ENCODE results near the gene TRAM2.

The TRAM2 gene

DNA sequence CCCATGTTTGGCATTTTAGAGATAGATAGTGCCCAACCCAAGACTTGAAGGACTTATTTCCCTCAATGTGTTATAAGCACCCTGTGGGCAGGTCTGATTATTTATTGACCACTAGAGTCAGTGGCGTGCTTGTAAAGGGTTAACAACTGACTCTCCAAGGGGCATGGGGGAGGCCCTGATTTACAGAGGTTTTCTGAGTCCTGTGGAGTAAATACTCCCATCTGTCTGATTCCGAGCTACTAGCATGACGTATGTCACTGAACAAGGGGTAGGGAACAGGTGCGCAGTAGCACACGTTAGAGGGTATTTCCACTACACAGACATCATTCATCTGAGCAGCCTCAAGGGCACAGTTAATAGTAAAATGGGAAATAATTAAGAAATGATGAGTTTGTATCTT, 17.4 kb upstream of the TRAM2 start:
- DNase-seq (ENCODE audit: low spot score) = no peak

DNA sequence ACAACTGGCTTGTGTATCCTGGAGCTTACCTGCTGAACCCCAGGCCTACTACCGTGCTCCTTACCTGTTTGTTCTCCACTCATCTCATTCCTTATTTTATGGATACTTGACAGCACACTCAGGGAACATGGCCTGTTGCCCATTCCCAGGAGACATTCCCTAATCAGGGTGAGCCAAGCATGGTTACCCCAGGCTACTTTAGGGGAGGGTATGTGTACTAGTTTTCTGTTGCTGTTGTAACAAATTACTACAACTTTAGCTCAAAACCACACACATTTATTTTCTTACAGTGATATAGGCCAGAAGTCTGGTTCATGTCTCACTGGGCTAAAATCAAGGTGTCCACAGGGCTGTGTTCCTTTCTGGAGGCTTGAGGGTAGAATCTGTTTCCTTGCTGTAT, 15.0 kb upstream of the TRAM2 start:
- DNase-seq (ENCODE audit: low spot score) = no peak

DNA sequence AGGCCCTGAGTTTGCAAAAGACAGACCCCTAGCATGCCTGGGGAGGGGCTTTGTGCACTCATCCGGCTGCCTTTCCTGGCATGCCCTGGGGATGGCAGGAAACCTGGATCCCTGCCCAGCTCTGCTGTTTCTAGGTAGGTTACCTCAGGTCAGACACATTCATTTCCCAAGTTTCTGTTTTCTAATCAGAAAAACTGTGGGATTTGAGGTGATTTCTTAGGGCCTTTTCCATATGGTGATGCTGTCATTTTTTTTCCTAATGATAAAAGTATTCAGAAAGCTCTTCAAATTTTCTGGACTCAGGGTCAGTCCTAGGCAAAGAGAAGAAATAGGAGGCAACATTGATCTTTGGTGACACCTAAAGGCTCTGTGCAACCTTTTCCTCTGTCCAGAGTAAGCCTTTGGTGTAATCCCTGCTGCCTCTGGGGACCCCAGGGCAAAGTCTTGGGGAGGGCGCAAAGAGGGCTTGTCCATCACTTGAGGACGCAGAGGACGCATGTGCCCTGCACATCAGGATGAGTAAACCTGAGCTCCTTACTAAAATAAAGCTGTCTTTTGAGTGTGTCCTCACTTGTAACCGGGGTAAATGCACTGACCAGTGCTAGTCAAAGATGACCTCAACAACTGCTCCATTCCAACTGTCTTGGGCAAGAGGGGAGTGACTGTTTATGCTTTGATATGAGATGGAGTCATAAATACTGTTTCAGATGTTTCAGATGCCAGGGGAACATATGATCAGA, 13.5 kb upstream of the TRAM2 start:
- no peak for DNase-seq (ENCODE audit: low spot score)

- no peak for DNase-seq (ENCODE audit: low spot score)
Measured at GRCh38 chr6:52588710-52589091, 11.8 kb upstream of the TRAM2 start.

DNA sequence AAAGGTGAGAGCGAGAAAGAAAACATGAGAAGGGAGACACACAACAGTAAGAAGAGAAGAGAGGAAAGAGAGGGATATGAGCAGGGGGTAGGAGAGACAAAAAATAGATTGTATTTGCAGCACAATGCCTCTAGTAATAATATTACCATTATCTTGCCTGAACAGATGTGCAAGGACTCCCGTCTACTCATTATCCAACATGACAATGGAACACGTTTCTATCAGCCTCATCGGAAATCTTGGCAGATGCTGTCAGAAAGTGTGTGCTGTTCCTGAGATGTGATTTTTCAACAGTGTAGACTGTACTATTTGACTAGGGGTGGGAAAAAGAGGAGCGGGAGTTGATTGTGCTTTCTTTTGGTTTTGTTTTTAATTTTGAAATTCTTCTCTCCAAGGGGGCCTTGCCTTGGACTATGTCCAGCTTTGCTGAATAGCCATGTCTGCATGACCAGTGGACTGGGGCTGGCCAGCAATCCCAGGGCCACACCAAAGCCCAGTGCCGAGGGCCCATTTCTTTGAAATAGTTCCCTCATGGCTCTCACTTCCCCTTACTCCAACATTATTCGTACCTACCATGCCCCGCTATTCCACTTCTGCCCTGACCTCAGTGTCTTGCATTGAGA, 11.3 kb upstream of the TRAM2 start:
- DNase-seq (ENCODE audit: low spot score) = no peak

- no peak for DNase-seq (ENCODE audit: low spot score)
Measured at GRCh38 chr6:52587001-52587400, 10.1 kb upstream of the TRAM2 start.

DNA sequence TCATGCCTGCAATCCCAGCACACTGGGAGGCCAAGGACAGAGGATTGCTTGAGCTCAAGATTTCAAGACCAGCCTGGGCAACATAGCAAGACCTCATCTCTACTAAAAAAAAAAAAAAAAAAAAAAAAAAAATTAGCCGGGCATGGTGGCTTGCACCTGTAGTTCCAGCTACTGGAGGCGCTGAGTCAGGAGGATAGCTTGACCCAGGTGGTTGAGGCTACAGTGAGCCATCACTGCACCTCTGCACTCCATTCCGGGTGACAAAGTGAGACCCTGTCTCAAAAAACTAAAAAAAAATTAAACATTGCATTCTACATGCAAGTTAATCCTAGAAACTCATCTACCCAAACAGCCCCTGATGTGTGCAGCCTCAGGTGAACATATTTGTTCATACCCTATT, 7.3 kb upstream of the TRAM2 start:
- DNase-seq (ENCODE audit: low spot score) = no peak

DNA sequence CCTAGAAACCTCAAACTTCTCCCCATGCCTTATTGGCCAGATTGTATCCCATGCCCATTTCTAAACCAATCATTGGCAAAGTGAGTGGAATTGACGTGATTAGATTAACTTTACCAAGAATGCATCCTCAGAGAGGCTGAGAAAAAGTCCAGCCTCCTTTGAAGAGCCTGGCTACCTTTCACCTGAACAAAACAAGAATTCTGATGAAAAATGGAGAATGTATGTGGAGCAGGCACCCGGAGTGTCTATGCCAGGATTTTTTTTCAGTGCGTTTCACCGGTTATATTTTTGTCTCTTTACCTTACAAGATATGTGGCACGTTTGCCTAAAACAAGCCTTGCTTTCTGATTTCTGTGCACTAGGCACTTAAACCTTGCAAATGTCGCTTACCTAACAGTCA, 6.1 kb upstream of the TRAM2 start:
- DNase-seq (ENCODE audit: low spot score) = no peak

GRCh38 chr6:52582446-52582845, 5.6 kb upstream of the TRAM2 start:
- no peak for DNase-seq (ENCODE audit: low spot score)

- DNase-seq (ENCODE audit: low spot score) = no peak
Measured at GRCh38 chr6:52580905-52581304, 4.0 kb upstream of the TRAM2 start.

DNA sequence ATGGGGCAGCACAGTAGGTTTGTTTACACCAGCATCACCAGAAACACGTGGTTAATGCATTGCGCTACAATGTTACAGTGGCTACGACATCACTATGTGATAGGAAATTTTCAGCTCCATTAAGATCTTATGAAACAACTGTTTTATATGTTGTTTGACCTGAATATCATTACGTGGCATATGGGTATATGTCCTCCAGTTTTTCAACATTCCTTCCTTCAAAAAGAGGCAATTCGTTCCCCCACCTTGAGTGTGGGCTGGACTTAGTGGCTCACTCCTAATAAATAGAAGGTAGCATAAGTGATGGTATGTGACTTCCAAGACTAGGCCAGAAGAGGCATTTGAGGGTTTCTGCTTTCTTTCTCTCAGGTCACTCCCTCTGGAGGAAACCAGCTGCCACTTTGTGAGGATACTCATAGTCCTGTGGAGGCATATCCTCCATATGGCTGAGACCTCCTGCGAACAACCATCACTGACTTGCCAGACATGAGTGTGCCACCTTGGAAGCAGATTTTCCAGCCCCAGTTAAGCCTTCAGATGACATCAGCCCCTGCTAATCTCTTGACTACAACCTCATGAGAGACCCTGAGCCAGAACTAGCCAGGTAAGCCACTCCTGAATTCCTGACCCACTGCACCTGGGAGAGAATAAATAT, 2.3 kb upstream of the TRAM2 start:
- DNase-seq (ENCODE audit: low spot score) = no peak

DNA sequence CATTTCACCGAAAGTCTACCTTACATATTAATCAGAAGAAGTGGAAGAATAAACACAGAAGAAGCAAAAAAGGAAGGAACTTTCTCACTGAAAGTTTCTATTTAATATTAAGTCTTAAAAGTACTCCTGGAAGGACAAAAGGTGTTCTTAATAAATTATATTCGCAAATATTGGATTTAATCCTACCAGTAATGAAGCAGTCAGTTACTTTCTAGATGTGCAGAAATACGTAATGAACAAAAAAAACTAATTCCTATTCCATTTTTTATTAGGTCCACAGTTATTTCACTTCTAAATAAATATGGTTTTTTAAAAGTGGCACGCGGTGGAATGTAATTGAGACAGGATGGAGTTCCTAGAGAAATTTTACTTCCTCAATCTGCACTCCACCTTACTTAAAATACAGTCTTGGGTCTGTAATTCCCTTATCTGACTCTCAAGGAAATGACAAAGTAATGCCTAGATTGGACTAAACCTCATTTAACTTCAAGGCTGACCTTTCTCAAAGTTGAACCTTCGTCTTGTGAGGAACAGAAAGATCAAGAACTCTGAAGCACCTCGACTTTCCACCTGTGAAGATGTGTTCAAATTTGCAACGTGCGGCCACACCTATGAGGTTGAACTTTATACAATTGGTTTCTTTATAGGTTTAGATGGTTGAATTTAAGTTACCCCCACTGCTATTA, 1.1 kb upstream of the TRAM2 start:
- no peak for DNase-seq (ENCODE audit: low spot score)

DNA sequence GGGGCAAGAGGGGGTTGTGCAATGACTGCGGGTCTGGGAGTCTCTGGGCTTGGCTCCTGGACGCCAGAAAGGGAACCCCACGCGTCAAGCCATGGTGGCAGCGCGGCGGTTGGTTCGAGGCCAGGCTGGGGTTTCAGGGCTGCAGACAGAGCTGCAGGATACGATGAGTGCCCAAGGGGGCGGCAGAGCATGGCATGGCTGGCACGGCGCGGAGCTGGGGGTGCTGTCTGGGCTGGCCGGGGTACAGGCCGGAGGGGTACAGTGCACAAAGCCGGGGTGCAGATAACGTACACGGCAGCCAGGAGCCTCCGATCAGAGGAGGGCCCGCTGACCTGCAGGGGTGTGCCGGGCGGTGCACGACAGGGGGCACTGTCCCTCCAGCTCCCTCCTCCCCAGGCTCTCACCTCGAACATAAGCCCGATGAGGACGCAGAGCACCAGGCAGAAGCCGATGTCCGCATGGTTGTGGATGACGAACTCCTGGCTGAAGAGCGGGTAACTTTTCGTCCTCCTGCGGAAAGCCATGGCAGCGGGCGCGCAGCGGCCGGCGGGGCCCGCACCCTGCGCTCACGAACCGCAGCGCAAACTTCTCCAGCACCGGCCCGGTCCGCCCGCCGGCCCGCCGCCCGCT, 353 bp downstream of the TRAM2 start:
- no peak for DNase-seq (ENCODE audit: low spot score)

DNA sequence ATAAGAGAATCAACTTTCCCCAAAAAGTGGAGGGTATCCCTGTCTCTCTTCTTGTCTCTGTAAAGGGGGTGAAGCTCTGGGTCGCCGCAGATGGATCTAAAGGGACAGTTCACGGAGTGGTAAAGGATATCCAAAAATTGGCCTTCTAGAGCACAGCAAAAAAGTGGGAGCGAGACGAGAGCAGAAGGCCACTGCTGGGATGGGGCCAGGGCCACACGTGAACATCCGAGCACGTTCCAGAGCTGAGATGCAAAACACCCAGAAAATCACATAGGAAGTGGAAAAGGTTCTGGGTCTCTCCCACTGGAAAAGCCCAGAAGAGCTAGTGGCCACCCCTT, 837 bp downstream of the TRAM2 start:
- no peak for DNase-seq (ENCODE audit: low spot score)

GRCh38 chr6:52575502-52575892, 1.4 kb downstream of the TRAM2 start:
- no peak for DNase-seq (ENCODE audit: low spot score)

GRCh38 chr6:52574709-52575501, 2.0 kb downstream of the TRAM2 start:
- no peak for DNase-seq (ENCODE audit: low spot score)

- DNase-seq (ENCODE audit: low spot score) = no peak
Measured at GRCh38 chr6:52573295-52573694, 3.6 kb downstream of the TRAM2 start.

DNA sequence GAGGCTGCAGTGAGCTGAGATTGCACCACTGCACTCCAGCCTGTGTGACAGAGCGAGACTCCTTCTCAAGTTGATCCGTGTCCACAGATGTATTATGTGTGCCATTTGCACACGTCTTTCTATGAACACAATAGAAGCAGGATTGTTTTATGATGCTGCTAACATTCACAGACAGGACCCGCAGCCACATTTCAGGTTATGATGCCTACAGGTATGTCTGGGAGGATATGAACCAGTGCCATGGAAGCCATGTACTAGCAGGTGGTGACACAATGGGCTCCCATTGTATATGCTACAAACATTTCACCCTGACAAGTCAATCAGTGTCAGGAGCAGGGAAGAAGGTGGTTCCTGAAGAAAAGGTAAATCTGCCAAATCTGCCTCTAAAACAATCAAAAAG, 4.3 kb downstream of the TRAM2 start:
- DNase-seq (ENCODE audit: low spot score) = no peak

GRCh38 chr6:52571099-52571755, 5.6 kb downstream of the TRAM2 start:
- no peak for DNase-seq (ENCODE audit: low spot score)

GRCh38 chr6:52570291-52570700, 6.6 kb downstream of the TRAM2 start:
- no peak for DNase-seq (ENCODE audit: low spot score)

DNA sequence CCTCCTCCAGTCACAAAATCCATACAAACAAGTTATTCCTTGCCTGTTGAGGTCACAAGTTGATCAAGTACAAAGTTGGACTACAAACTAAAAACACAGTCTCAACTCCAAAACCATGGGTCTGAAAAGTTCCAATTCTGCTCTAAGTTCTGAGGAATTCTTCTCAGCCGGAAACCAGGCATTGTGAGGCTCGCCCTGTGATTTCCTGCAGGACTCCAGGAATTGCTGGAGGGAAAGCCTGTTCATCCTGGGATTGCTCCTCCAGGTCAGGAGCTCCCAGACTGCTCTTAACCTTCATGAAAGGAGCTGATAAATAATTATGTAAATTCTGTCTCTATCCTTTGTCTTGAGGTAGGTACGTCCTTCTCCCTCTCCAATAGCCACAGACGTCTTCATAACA, 8.5 kb downstream of the TRAM2 start:
- no peak for DNase-seq (ENCODE audit: low spot score)
